OCI-LY3 (cell line): ENCODE results near the gene ELL3.

Source experiments
- EZH2phosphoT487 ChIP-seq: fragments of 200-600 bp; shearing (Covaris generic); IDR thresholded peaks from 2 replicates; pipeline ENCODE4 v1.6.1; 2018; ENCODE audit warnings: antibody characterized with exemption, mixed run types, low read depth
- TF ChIP-seq, protein P1 (sequence below): fragments of 200-600, 300-600 bp; sonication (generic); IDR thresholded peaks from 2 replicates; pipeline ENCODE4 v1.5.1; 2014; ENCODE audit warnings: antibody characterized with exemption, low read length, low read depth

GRCh38 chr15:43774062-43774461 lies 2.7 kb downstream of the ELL3 start:
- TF ChIP-seq, protein P1, sequence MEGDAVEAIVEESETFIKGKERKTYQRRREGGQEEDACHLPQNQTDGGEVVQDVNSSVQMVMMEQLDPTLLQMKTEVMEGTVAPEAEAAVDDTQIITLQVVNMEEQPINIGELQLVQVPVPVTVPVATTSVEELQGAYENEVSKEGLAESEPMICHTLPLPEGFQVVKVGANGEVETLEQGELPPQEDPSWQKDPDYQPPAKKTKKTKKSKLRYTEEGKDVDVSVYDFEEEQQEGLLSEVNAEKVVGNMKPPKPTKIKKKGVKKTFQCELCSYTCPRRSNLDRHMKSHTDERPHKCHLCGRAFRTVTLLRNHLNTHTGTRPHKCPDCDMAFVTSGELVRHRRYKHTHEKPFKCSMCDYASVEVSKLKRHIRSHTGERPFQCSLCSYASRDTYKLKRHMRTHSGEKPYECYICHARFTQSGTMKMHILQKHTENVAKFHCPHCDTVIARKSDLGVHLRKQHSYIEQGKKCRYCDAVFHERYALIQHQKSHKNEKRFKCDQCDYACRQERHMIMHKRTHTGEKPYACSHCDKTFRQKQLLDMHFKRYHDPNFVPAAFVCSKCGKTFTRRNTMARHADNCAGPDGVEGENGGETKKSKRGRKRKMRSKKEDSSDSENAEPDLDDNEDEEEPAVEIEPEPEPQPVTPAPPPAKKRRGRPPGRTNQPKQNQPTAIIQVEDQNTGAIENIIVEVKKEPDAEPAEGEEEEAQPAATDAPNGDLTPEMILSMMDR: no peak
- TF ChIP-seq EZH2phosphoT487: no peak
